Measurements from ENCODE around the gene GLUD1. TPM values are rescaled to one million over a fixed set of nuclear protein-coding genes. Genes with fewer than 3 reads are reported as not detected.
A peak's percentile ranks its signal among the peaks of the same experiment; 100 is the strongest.
"Not testable (repeated sequence)": the region's sequence is repeated elsewhere in the genome, so short reads cannot be mapped to it uniquely, and the experiment has no call there.

The GLUD1 gene
- total RNA-seq (286 and 327 TPM in 2 replicates), polyA plus RNA-seq (130 and 146 TPM in 2 replicates), polyA minus RNA-seq (ENCODE audit: low replicate concordance) (42.3 and 47.0 TPM in 2 replicates)
- polyA plus RNA-seq (2012), result 96.3 and 131 TPM in 2 replicates

GRCh38 chr10:87094373-87095235, at the start of gene GLUD1, which contains the start of gene SHLD2:
GLUD1 (minus strand) TSS chr10:87094843; CDS start chr10:87094769, 74 bp downstream.
SHLD2 (plus strand) TSS chr10:87095206; CDS start chr10:87151355, 56,149 bp downstream.
- Histone ChIP-seq H3K9me3 (ENCODE audit: control insufficient read depth, insufficient read depth, low read depth, low read length) (no peaks in the 10 kb centered on the region), H3K27ac (ENCODE audit: insufficient read depth, low read length) (peak within 1 kb of the TSS; percentile 94), H3K4me2 (ENCODE audit: extremely low read depth, insufficient read depth, low read length) (peak within 1 kb of the TSS; percentile 85), H3K4me1 (ENCODE audit: control insufficient read depth, extremely low read depth, insufficient read depth, low read length) (peaks cover 2% of the 10 kb centered on the region), H2AFZ (ENCODE audit: low read length) (peak within 1 kb of the TSS; percentile 78), H3K4me3 (replicated peaks in 1 of 4; ENCODE audit: control extremely low read depth in 1 of 4, insufficient read depth in 1 of 4, low read depth in 3 of 4, low read length in 4 of 4) (peak within 1 kb of the TSS; percentile 74 to 98 (median 84)), H3K36me3 (ENCODE audit: control insufficient read depth, insufficient read depth, low read length) (no peaks in the 10 kb centered on the region), H3K9ac (ENCODE audit: insufficient read depth, low read length) (peak within 1 kb of the TSS; percentile 93), H4K20me1 (ENCODE audit: control insufficient read depth, extremely low read depth, insufficient read depth, low read length) (no peaks in the 10 kb centered on the region), H3K27me3 (ENCODE audit: control insufficient read depth, insufficient read depth, low read length) (no peaks in the 10 kb centered on the region), H3K79me2 (ENCODE audit: control insufficient read depth, insufficient read depth, low read length) (peaks cover 73% of the 10 kb centered on the region)
- no peak for TF ChIP-seq CTCF (conservative IDR thresholded peaks at IDR 0.05 in 1 of 2, IDR thresholded peaks at IDR 0.05 in 1 of 2; ENCODE audit: low read depth in 1 of 2, low read length in 2 of 2)
- no peak for TF ChIP-seq EZH2 (IDR thresholded peaks at IDR 0.05; ENCODE audit: low read length, missing control alignments)
- DNase-seq (ENCODE audit: low read depth in 2 of 2), result peak; percentile 88 to 92

- not testable (repeated sequence) for H3K4me3 ChIP-seq (replicated peaks in 1 of 4; ENCODE audit: control extremely low read depth in 1 of 4, insufficient read depth in 1 of 4, low read depth in 3 of 4, low read length in 4 of 4); H3K9me3 ChIP-seq (ENCODE audit: control insufficient read depth, insufficient read depth, low read depth, low read length); H3K4me2 ChIP-seq (ENCODE audit: extremely low read depth, insufficient read depth, low read length); H3K27ac ChIP-seq (ENCODE audit: insufficient read depth, low read length); H2AFZ ChIP-seq (ENCODE audit: low read length); H3K4me1 ChIP-seq (ENCODE audit: control insufficient read depth, extremely low read depth, insufficient read depth, low read length); H3K79me2 ChIP-seq (ENCODE audit: control insufficient read depth, insufficient read depth, low read length); H3K36me3 ChIP-seq (ENCODE audit: control insufficient read depth, insufficient read depth, low read length); H4K20me1 ChIP-seq (ENCODE audit: control insufficient read depth, extremely low read depth, insufficient read depth, low read length); H3K27me3 ChIP-seq (ENCODE audit: control insufficient read depth, insufficient read depth, low read length); H3K9ac ChIP-seq (ENCODE audit: insufficient read depth, low read length)
- peak in 1 of 2 donors; percentile 0 for DNase-seq (ENCODE audit: low read depth in 2 of 2)
Measured at GRCh38 chr10:87143109-87143418, 48.4 kb upstream of the GLUD1 start.

- not testable (repeated sequence) for H3K4me1 ChIP-seq (ENCODE audit: control insufficient read depth, extremely low read depth, insufficient read depth, low read length); H3K79me2 ChIP-seq (ENCODE audit: control insufficient read depth, insufficient read depth, low read length); H3K4me3 ChIP-seq (replicated peaks in 1 of 4; ENCODE audit: control extremely low read depth in 1 of 4, insufficient read depth in 1 of 4, low read depth in 3 of 4, low read length in 4 of 4); H3K9me3 ChIP-seq (ENCODE audit: control insufficient read depth, insufficient read depth, low read depth, low read length); H3K27ac ChIP-seq (ENCODE audit: insufficient read depth, low read length); H3K36me3 ChIP-seq (ENCODE audit: control insufficient read depth, insufficient read depth, low read length); H4K20me1 ChIP-seq (ENCODE audit: control insufficient read depth, extremely low read depth, insufficient read depth, low read length); H3K27me3 ChIP-seq (ENCODE audit: control insufficient read depth, insufficient read depth, low read length); H3K9ac ChIP-seq (ENCODE audit: insufficient read depth, low read length); H2AFZ ChIP-seq (ENCODE audit: low read length)
- peak; percentile 40 to 49 for DNase-seq (ENCODE audit: low read depth in 2 of 2)
- peak overlapping the region; percentile 23 for H3K4me2 ChIP-seq (ENCODE audit: extremely low read depth, insufficient read depth, low read length)
Measured at GRCh38 chr10:87142230-87143108, 47.8 kb upstream of the GLUD1 start.

- not testable (repeated sequence) for H3K36me3 ChIP-seq (ENCODE audit: control insufficient read depth, insufficient read depth, low read length); H3K4me3 ChIP-seq (replicated peaks in 1 of 4; ENCODE audit: control extremely low read depth in 1 of 4, insufficient read depth in 1 of 4, low read depth in 3 of 4, low read length in 4 of 4); DNase-seq (ENCODE audit: low read depth in 2 of 2); H3K9ac ChIP-seq (ENCODE audit: insufficient read depth, low read length); H4K20me1 ChIP-seq (ENCODE audit: control insufficient read depth, extremely low read depth, insufficient read depth, low read length); H3K27me3 ChIP-seq (ENCODE audit: control insufficient read depth, insufficient read depth, low read length); H3K4me1 ChIP-seq (ENCODE audit: control insufficient read depth, extremely low read depth, insufficient read depth, low read length); H3K4me2 ChIP-seq (ENCODE audit: extremely low read depth, insufficient read depth, low read length); H2AFZ ChIP-seq (ENCODE audit: low read length); H3K79me2 ChIP-seq (ENCODE audit: control insufficient read depth, insufficient read depth, low read length); H3K9me3 ChIP-seq (ENCODE audit: control insufficient read depth, insufficient read depth, low read depth, low read length); H3K27ac ChIP-seq (ENCODE audit: insufficient read depth, low read length)
Measured at GRCh38 chr10:87137478-87137877, 42.8 kb upstream of the GLUD1 start.

GRCh38 chr10:87134440-87134839, 39.8 kb upstream of the GLUD1 start:
- H4K20me1 ChIP-seq (ENCODE audit: control insufficient read depth, extremely low read depth, insufficient read depth, low read length); H3K9ac ChIP-seq (ENCODE audit: insufficient read depth, low read length); H2AFZ ChIP-seq (ENCODE audit: low read length); H3K36me3 ChIP-seq (ENCODE audit: control insufficient read depth, insufficient read depth, low read length); H3K4me2 ChIP-seq (ENCODE audit: extremely low read depth, insufficient read depth, low read length); H3K4me1 ChIP-seq (ENCODE audit: control insufficient read depth, extremely low read depth, insufficient read depth, low read length); H3K27me3 ChIP-seq (ENCODE audit: control insufficient read depth, insufficient read depth, low read length); H3K9me3 ChIP-seq (ENCODE audit: control insufficient read depth, insufficient read depth, low read depth, low read length); H3K4me3 ChIP-seq (replicated peaks in 1 of 4; ENCODE audit: control extremely low read depth in 1 of 4, insufficient read depth in 1 of 4, low read depth in 3 of 4, low read length in 4 of 4); H3K27ac ChIP-seq (ENCODE audit: insufficient read depth, low read length); DNase-seq (ENCODE audit: low read depth in 2 of 2); H3K79me2 ChIP-seq (ENCODE audit: control insufficient read depth, insufficient read depth, low read length): not testable (repeated sequence)

All from fibroblast of lung (primary cell).